GM18867 (cell line): ENCODE measurements around the gene STK39.

Experiments
- ATAC-seq: cut with Tn5 transposase; IDR thresholded peaks from one replicate; pipeline ENCODE4 v1.9.1; 2021; ENCODE audit warnings: mild to moderate bottlenecking, moderate library complexity; ENCODE audit not compliant: unreplicated experiment

The STK39 gene

GRCh38 chr2:168024459-168024858, 222.9 kb downstream of the STK39 start:
- no peak for ATAC-seq

GRCh38 chr2:168021800-168022587, 225.4 kb downstream of the STK39 start:
- ATAC-seq, result no peak

- ATAC-seq, result no peak
Observed at GRCh38 chr2:168015274-168015953, 232.0 kb downstream of the STK39 start.

GRCh38 chr2:168009900-168010299, 237.5 kb downstream of the STK39 start:
- ATAC-seq, result no peak

GRCh38 chr2:168008646-168009195, 238.7 kb downstream of the STK39 start:
- ATAC-seq, result no peak

GRCh38 chr2:168006498-168006897, 240.9 kb downstream of the STK39 start:
- no peak for ATAC-seq

- no peak for ATAC-seq
Observed at GRCh38 chr2:168005586-168005985, 241.8 kb downstream of the STK39 start.

GRCh38 chr2:168003876-168004275, 243.5 kb downstream of the STK39 start:
- ATAC-seq, result no peak

- ATAC-seq, result peak; percentile 61
Observed at GRCh38 chr2:168002021-168002553, 245.3 kb downstream of the STK39 start.

- ATAC-seq, result no peak
Observed at GRCh38 chr2:167992278-167992677, 255.1 kb downstream of the STK39 start.

- ATAC-seq, result no peak
Observed at GRCh38 chr2:167990062-167990461, 257.3 kb downstream of the STK39 start.

GRCh38 chr2:167988296-167988695, 259.1 kb downstream of the STK39 start:
- ATAC-seq, result no peak

GRCh38 chr2:167987558-167987957, 259.8 kb downstream of the STK39 start:
- ATAC-seq, result no peak

GRCh38 chr2:167987026-167987425, 260.4 kb downstream of the STK39 start:
- no peak for ATAC-seq

- ATAC-seq, result no peak
Observed at GRCh38 chr2:167986223-167986622, 261.2 kb downstream of the STK39 start.

- ATAC-seq, result no peak
Observed at GRCh38 chr2:167981945-167982344, 265.4 kb downstream of the STK39 start.

GRCh38 chr2:167980439-167980838, 267.0 kb downstream of the STK39 start:
- ATAC-seq, result no peak

- ATAC-seq, result no peak
Observed at GRCh38 chr2:167972746-167973145, 274.6 kb downstream of the STK39 start.

- no peak for ATAC-seq
Observed at GRCh38 chr2:167972020-167972419, 275.4 kb downstream of the STK39 start.

- ATAC-seq, result no peak
Observed at GRCh38 chr2:167966937-167967913, 280.2 kb downstream of the STK39 start.
